HG03460 (cell line): Measurements from ENCODE around the gene ADGRA3.
"Not testable (repeated sequence)": the region's sequence is repeated elsewhere in the genome, so short reads cannot be mapped to it uniquely, and the experiment has no call there.

ENCODE experiments used
- ATAC-seq: cut with Tn5 transposase; IDR thresholded peaks from one replicate; pipeline ENCODE4 v1.9.1; 2021; ENCODE audit not compliant: unreplicated experiment

ADGRA3 gene

GRCh38 chr4:22482250-22483127, 33.4 kb downstream of the ADGRA3 start:
- no peak for ATAC-seq

GRCh38 chr4:22480675-22481327, 35.1 kb downstream of the ADGRA3 start:
- no peak for ATAC-seq

- no peak for ATAC-seq
These were observed 37.4 kb downstream of the ADGRA3 start for GRCh38 chr4:22478426-22478825.

GRCh38 chr4:22477813-22478182, 38.1 kb downstream of the ADGRA3 start:
- ATAC-seq, result no peak

- ATAC-seq, result no peak
These were observed 38.6 kb downstream of the ADGRA3 start for GRCh38 chr4:22477136-22477812.

- ATAC-seq, result no peak
These were observed 39.9 kb downstream of the ADGRA3 start for GRCh38 chr4:22476011-22476410.

GRCh38 chr4:22475311-22475646, 40.6 kb downstream of the ADGRA3 start:
- ATAC-seq, result not testable (repeated sequence)

GRCh38 chr4:22474636-22475310, 41.1 kb downstream of the ADGRA3 start:
- ATAC-seq, result no peak

GRCh38 chr4:22473268-22473667, 42.6 kb downstream of the ADGRA3 start:
- no peak for ATAC-seq

GRCh38 chr4:22471999-22472461, 43.8 kb downstream of the ADGRA3 start:
- ATAC-seq, result no peak

GRCh38 chr4:22471419-22471818, 44.4 kb downstream of the ADGRA3 start:
- no peak for ATAC-seq

GRCh38 chr4:22466581-22466980, 49.3 kb downstream of the ADGRA3 start:
- ATAC-seq, result no peak

GRCh38 chr4:22465996-22466395, 49.9 kb downstream of the ADGRA3 start:
- no peak for ATAC-seq

- ATAC-seq, result no peak
These were observed 50.5 kb downstream of the ADGRA3 start for GRCh38 chr4:22465349-22465748.

- no peak for ATAC-seq
These were observed 52.7 kb downstream of the ADGRA3 start for GRCh38 chr4:22463179-22463578.

- ATAC-seq, result no peak
These were observed 53.2 kb downstream of the ADGRA3 start for GRCh38 chr4:22462688-22463087.

GRCh38 chr4:22460266-22460665, 55.6 kb downstream of the ADGRA3 start:
- no peak for ATAC-seq

- no peak for ATAC-seq
These were observed 57.8 kb downstream of the ADGRA3 start for GRCh38 chr4:22458098-22458497.

- no peak for ATAC-seq
These were observed 58.5 kb downstream of the ADGRA3 start for GRCh38 chr4:22457348-22457747.

GRCh38 chr4:22456291-22456690, 59.6 kb downstream of the ADGRA3 start:
- no peak for ATAC-seq

GRCh38 chr4:22454955-22455354, 60.9 kb downstream of the ADGRA3 start:
- no peak for ATAC-seq
